PC-9 (cell line): Measurements from ENCODE around the gene CCDC138.

Experiments used
- CTCF ChIP-seq: fragments of 200-600 bp; sonication (generic); conservative IDR thresholded peaks from 2 replicates; pipeline ENCODE4 v1.6.1; 2017; ENCODE audit warnings: mixed run types, antibody characterized with exemption, mild to moderate bottlenecking, moderate library complexity
- EZH2 ChIP-seq: fragments of 200-600 bp; sonication (generic); IDR thresholded peaks from 2 replicates; pipeline ENCODE4 v1.8.0; 2017; ENCODE audit warnings: antibody characterized with exemption, low read depth

- TF ChIP-seq CTCF (no peak), EZH2 (no peak)
Observed at GRCh38 chr2:108918941-108919341, 132.4 kb downstream of the CCDC138 start.
